ENCODE measurements around the gene CDH13. TPM values are rescaled to one million over a fixed set of nuclear protein-coding genes. Genes with fewer than 3 reads are reported as not detected.

CDH13 gene
- total RNA-seq, 2 donors from 2014 or later, result not detected

DNA sequence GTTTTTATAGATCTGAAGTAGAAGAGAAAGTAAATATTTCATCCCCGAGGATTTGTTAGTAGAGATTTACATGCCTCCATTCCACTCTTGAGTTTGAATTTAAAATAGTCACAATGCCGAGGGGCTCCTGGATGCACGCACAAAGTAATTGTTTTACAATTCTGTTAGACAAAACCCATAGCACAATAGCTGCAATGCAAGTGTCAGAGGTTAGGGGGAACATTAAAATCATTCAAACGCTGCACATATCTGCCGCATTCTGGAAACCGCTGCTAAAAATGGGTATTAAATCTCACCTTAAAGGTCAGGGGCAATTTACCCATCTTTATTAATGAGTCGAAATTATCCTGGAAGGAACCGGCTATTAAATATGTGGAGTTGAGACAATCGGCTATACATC, 652.5 kb downstream of the CDH13 start:
- DNase-seq, result no peak

DNA sequence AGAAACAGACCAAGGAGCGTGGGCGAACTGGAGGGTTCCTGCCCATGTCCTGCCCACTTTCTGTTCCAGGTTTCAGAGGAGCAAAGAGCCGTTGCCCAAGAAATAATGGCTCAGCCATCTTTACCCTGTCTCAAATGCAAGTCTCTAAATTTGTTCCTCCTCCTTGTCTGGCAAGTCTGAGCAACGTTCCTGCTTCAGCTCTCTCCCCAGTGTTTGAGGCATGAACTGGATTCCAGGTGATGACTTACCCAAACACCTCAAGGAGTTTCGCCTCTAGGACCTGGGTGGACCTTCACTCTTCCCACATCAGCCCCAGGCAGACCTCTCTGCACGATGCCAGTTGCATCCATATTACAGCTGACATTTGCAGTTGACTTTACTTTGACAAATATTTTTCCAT, 659.2 kb downstream of the CDH13 start:
- no peak for ATAC-seq (replicated peaks in 1 of 2)

More for the DNA sequence above, 652.5 kb downstream of the CDH13 start:
- no peaks in the 10 kb centered on the region for H3K36me3 Mint-ChIP-seq (ENCODE audit: insufficient read depth in 2 of 2)
- H3K4me1 Mint-ChIP-seq (ENCODE audit: low read depth), result no peaks in the 10 kb centered on the region
- H3K4me3 Mint-ChIP-seq, result no peak overlapping the region
- ATAC-seq (replicated peaks in 1 of 2), result no peak
- H3K27me3 Mint-ChIP-seq (ENCODE audit: low read depth), result no peaks in the 10 kb centered on the region
- H3K9me3 Mint-ChIP-seq, result no peaks in the 10 kb centered on the region
- H3K27ac Mint-ChIP-seq, result no peak overlapping the region

GRCh38 chr16:83296505-83296904, 669.7 kb downstream of the CDH13 start:
- H3K27me3 Mint-ChIP-seq (ENCODE audit: low read depth), result no peaks in the 10 kb centered on the region
- ATAC-seq (replicated peaks in 1 of 2) (no peak), DNase-seq (no peak)
- no peak overlapping the region for H3K4me3 Mint-ChIP-seq
- no peaks in the 10 kb centered on the region for H3K36me3 Mint-ChIP-seq (ENCODE audit: insufficient read depth in 2 of 2)
- H3K27ac Mint-ChIP-seq, result no peak overlapping the region
- no peaks in the 10 kb centered on the region for H3K9me3 Mint-ChIP-seq
- no peaks in the 10 kb centered on the region for H3K4me1 Mint-ChIP-seq (ENCODE audit: low read depth)

More for the DNA sequence above, 659.2 kb downstream of the CDH13 start:
- Mint-ChIP-seq H3K36me3 (ENCODE audit: insufficient read depth in 2 of 2) (no peaks in the 10 kb centered on the region), H3K9me3 (no peaks in the 10 kb centered on the region), H3K27ac (no peak overlapping the region), H3K27me3 (ENCODE audit: low read depth) (no peaks in the 10 kb centered on the region), H3K4me1 (ENCODE audit: low read depth) (no peaks in the 10 kb centered on the region), H3K4me3 (no peak overlapping the region)
- DNase-seq, result no peak

DNA sequence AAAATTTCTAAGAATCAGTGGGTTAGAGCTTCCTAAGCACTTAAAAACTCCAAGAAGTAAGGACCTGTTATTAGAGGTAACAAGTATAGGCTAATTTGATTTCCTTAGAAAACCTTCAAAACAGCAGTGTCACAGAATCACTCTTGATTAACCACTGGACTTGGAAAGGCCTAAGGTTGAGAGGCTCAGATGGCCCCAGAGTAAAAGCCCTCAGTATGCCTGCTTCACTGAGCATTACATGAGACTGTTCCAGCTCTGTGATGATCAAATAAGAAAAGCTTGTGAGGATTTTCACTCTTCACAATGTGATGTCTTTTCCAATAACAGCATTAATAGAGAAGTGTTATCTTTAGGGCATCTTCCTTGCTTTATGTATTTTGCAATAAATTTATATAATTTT, 671.8 kb downstream of the CDH13 start:
- Mint-ChIP-seq H3K27me3 (ENCODE audit: low read depth) (peaks cover 6% of the 10 kb centered on the region), H3K36me3 (ENCODE audit: insufficient read depth in 2 of 2) (peaks cover 0 to 2% of the 10 kb centered on the region in 2 donors), H3K4me1 (ENCODE audit: low read depth) (no peaks in the 10 kb centered on the region), H3K27ac (no peak overlapping the region), H3K4me3 (no peak overlapping the region), H3K9me3 (no peaks in the 10 kb centered on the region)
- DNase-seq, result no peak
- no peak for ATAC-seq (replicated peaks in 1 of 2)

GRCh38 chr16:83300326-83300725, 673.6 kb downstream of the CDH13 start:
- DNase-seq (no peak), ATAC-seq (replicated peaks in 1 of 2) (no peak)
- H3K27me3 Mint-ChIP-seq (ENCODE audit: low read depth), result peaks cover 6% of the 10 kb centered on the region
- H3K4me3 Mint-ChIP-seq, result no peak overlapping the region
- peaks cover 0 to 2% of the 10 kb centered on the region in 2 donors for H3K36me3 Mint-ChIP-seq (ENCODE audit: insufficient read depth in 2 of 2)
- no peak overlapping the region for H3K27ac Mint-ChIP-seq
- H3K9me3 Mint-ChIP-seq, result no peaks in the 10 kb centered on the region
- H3K4me1 Mint-ChIP-seq (ENCODE audit: low read depth), result no peaks in the 10 kb centered on the region

DNA sequence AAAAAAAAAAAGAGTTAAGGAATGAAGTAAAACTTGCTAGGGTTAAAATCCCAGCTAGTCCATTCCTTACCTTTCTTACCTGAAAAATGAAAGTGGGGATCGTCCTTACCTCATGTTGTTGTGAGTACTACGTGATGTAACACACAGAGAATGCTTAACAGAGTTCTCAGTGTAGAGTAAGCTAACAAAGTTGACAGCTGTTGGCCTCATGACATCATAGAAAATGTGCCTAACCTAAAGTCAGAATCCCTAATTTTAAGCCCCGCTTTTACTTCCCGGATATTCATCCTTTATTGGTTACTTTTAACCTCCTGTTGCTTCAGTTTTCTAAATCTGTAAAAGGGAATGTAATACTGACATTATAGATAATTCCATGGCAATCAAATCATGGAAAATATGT, 675.2 kb downstream of the CDH13 start:
- no peak for DNase-seq
- H3K36me3 Mint-ChIP-seq (ENCODE audit: insufficient read depth in 2 of 2), result peaks cover 0 to 2% of the 10 kb centered on the region in 2 donors
- H3K27me3 Mint-ChIP-seq (ENCODE audit: low read depth), result peaks cover 6% of the 10 kb centered on the region
- H3K27ac Mint-ChIP-seq, result no peak overlapping the region
- ATAC-seq (replicated peaks in 1 of 2), result no peak
- no peak overlapping the region for H3K4me3 Mint-ChIP-seq
- no peaks in the 10 kb centered on the region for H3K9me3 Mint-ChIP-seq
- no peaks in the 10 kb centered on the region for H3K4me1 Mint-ChIP-seq (ENCODE audit: low read depth)

DNA sequence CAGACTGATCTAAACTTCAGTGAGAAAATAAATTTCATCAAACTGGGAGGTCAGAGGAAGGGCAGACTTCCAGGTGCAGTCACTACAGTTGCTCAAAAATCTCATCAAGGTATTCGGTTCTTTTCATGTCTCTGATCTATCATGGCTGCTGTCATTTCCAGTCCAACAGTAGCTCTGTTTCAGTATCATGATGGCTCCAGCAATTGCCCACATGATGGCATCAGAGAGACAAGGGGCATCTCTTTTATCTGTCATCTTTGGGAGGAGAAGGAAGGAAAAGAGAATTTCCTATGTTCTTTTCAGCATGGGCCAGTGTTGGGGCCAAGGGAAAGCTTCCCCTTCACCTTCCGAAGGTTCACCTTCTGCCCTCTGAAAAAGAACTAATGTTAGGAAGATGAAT, 676.1 kb downstream of the CDH13 start:
- H3K27ac Mint-ChIP-seq, result no peak overlapping the region
- H3K9me3 Mint-ChIP-seq, result no peaks in the 10 kb centered on the region
- no peak overlapping the region for H3K4me3 Mint-ChIP-seq
- H3K36me3 Mint-ChIP-seq (ENCODE audit: insufficient read depth in 2 of 2), result peaks cover 0 to 2% of the 10 kb centered on the region in 2 donors
- peaks cover 6% of the 10 kb centered on the region for H3K27me3 Mint-ChIP-seq (ENCODE audit: low read depth)
- no peak for DNase-seq
- ATAC-seq (replicated peaks in 1 of 2), result no peak
- no peaks in the 10 kb centered on the region for H3K4me1 Mint-ChIP-seq (ENCODE audit: low read depth)

GRCh38 chr16:83305092-83305491, 678.3 kb downstream of the CDH13 start:
- H3K9me3 Mint-ChIP-seq, result no peaks in the 10 kb centered on the region
- peaks cover 0 to 2% of the 10 kb centered on the region in 2 donors for H3K36me3 Mint-ChIP-seq (ENCODE audit: insufficient read depth in 2 of 2)
- no peaks in the 10 kb centered on the region for H3K4me1 Mint-ChIP-seq (ENCODE audit: low read depth)
- DNase-seq (no peak), ATAC-seq (replicated peaks in 1 of 2) (no peak)
- no peak overlapping the region for H3K27ac Mint-ChIP-seq
- H3K4me3 Mint-ChIP-seq, result no peak overlapping the region
- H3K27me3 Mint-ChIP-seq (ENCODE audit: low read depth), result peaks cover 11% of the 10 kb centered on the region

DNA sequence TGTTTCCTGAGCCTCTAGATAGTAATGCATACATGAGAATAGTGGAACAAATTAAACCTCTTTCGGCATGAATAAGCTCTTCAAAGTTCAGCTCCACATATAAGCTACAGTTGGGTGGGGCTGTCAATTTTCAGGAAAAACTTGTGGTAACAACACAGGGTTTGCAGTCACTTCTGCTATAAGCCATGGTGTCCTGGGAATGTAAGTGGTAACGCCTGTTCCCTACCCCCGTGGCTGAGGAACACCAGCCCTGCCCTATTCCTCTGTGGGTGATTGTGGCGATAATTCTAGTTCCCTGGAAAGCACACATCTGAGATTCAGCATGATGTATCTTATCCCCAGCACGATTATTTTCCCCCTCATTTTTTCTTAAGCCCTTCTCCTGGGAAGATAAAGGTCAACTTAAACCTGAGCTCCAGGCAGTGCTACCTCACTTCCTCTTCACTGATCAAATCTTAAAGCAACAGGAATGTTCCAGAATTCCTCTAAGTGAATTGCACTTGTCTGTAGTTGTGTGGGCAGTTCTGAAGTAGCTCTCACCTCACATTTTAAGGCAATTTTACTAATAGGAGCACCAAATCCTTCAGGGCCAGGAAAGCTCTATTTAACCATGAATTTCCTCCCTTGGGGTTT, 680.3 kb downstream of the CDH13 start:
- Mint-ChIP-seq H3K4me1 (ENCODE audit: low read depth) (no peaks in the 10 kb centered on the region), H3K27ac (no peak overlapping the region), H3K36me3 (ENCODE audit: insufficient read depth in 2 of 2) (peaks cover 0 to 2% of the 10 kb centered on the region in 2 donors), H3K4me3 (no peak overlapping the region), H3K9me3 (no peaks in the 10 kb centered on the region), H3K27me3 (ENCODE audit: low read depth) (peaks cover 11% of the 10 kb centered on the region)
- ATAC-seq (replicated peaks in 1 of 2), result no peak
- DNase-seq, result no peak

DNA sequence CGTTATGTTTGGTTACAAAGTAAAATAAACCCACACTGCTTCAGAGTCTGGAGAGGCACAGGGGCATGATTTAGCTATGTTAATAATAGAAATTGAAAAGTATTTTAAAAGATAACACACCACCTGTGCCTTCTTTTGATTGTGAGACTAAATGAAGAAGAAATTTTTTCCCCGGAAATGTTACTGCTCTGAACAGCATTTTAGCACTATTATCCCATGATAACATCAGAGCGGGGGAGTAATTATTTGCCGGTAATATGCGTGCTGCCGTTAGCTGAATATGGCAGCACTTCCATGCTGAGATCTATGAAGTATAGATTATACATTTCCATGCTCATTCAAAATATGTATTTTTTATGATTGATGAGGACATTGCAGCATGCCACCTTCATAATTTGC, 680.8 kb downstream of the CDH13 start:
- H3K4me3 Mint-ChIP-seq, result no peak overlapping the region
- no peaks in the 10 kb centered on the region for H3K36me3 Mint-ChIP-seq (ENCODE audit: insufficient read depth in 2 of 2)
- peaks cover 7% of the 10 kb centered on the region for H3K27me3 Mint-ChIP-seq (ENCODE audit: low read depth)
- no peaks in the 10 kb centered on the region for H3K9me3 Mint-ChIP-seq
- DNase-seq (no peak), ATAC-seq (replicated peaks in 1 of 2) (no peak)
- H3K4me1 Mint-ChIP-seq (ENCODE audit: low read depth), result no peaks in the 10 kb centered on the region
- no peak overlapping the region for H3K27ac Mint-ChIP-seq

DNA sequence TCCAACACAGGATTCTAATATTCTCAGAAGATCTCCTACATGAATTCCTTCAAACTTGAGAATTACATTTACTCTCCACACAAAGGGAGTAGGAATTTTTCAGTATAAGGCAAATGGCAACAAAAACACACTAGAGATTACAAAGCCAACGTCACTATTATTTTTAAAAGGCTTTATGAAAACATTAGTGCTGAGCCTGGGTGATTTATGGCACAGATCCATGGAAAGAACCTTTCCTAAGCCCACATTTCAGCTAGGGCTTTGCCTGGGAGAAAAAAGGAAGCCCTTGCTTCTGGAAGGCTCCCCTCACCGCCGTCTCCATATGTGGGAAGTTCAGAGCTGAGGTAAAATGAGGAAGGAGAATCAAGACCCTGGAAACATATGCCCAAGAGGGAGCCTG, 681.6 kb downstream of the CDH13 start:
- DNase-seq (no peak), ATAC-seq (replicated peaks in 1 of 2) (no peak)
- Mint-ChIP-seq H3K4me1 (ENCODE audit: low read depth) (no peaks in the 10 kb centered on the region), H3K36me3 (ENCODE audit: insufficient read depth in 2 of 2) (no peaks in the 10 kb centered on the region), H3K27ac (no peak overlapping the region), H3K9me3 (no peaks in the 10 kb centered on the region), H3K27me3 (ENCODE audit: low read depth) (peaks cover 5% of the 10 kb centered on the region), H3K4me3 (no peak overlapping the region)

GRCh38 chr16:83310816-83311215, 684.0 kb downstream of the CDH13 start:
- Mint-ChIP-seq H3K27ac (no peak overlapping the region), H3K36me3 (ENCODE audit: insufficient read depth in 2 of 2) (no peaks in the 10 kb centered on the region), H3K27me3 (ENCODE audit: low read depth) (peaks cover 5% of the 10 kb centered on the region), H3K4me1 (ENCODE audit: low read depth) (no peaks in the 10 kb centered on the region), H3K9me3 (peaks cover 0 to 1% of the 10 kb centered on the region in 2 donors), H3K4me3 (no peak overlapping the region)
- DNase-seq (no peak), ATAC-seq (replicated peaks in 1 of 2) (no peak)

- H3K27ac Mint-ChIP-seq, result no peak overlapping the region
- peaks cover 5% of the 10 kb centered on the region for H3K27me3 Mint-ChIP-seq (ENCODE audit: low read depth)
- ATAC-seq (replicated peaks in 1 of 2) (no peak), DNase-seq (no peak)
- H3K36me3 Mint-ChIP-seq (ENCODE audit: insufficient read depth in 2 of 2), result no peaks in the 10 kb centered on the region
- H3K9me3 Mint-ChIP-seq, result peaks cover 0 to 5% of the 10 kb centered on the region in 2 donors
- H3K4me1 Mint-ChIP-seq (ENCODE audit: low read depth), result no peaks in the 10 kb centered on the region
- no peak overlapping the region for H3K4me3 Mint-ChIP-seq
Observed at GRCh38 chr16:83312015-83312717, 685.4 kb downstream of the CDH13 start.

Data from activated T-cell treated with anti-CD3 and anti-CD28 coated beads, Interleukin-2, amount 50 U/mL, for 72 hours (primary cell).